Kidney epithelial cell (primary cell): ENCODE data around the gene ENGASE. TPM values are rescaled to one million over a fixed set of nuclear protein-coding genes. Genes with fewer than 3 reads are reported as not detected.
A peak's percentile ranks its signal among the peaks of the same experiment; 100 is the strongest.

Source experiments
- DNase-seq: peaks from one replicate; pipeline ENCODE4 v3.0.0-alpha.2; 2010; ENCODE audit warnings: low read depth
- H3K27me3 ChIP-seq: 2 replicates; pipeline ENCODE4 v1.6.0; 2011; ENCODE audit warnings: low read length; ENCODE audit not compliant: control insufficient read depth, insufficient read depth
- H3K36me3 ChIP-seq: 2 replicates; pipeline ENCODE4 v1.5.1; 2011; ENCODE audit warnings: low read length; ENCODE audit not compliant: control insufficient read depth, insufficient read depth
- H3K4me3 ChIP-seq: 2 replicates; pipeline ENCODE4 v1.5.1; 2011; ENCODE audit warnings: low read depth, mild to moderate bottlenecking, control low read depth, low read length
- total RNA-seq: library from RNA; depleted of rRNA; stranded (reverse); fragments of >200 nt; gene quantifications from 2 replicates; pipeline ENCODE4 v1.2.3, GENCODE V29; 2015
- TF ChIP-seq, protein P1 (sequence below): IDR thresholded peaks from 2 replicates; pipeline ENCODE4 v1.5.1; 2011; ENCODE audit warnings: mild to moderate bottlenecking, moderate library complexity, low read length, control low read depth, inconsistent platforms; ENCODE audit not compliant: insufficient read depth, poor library complexity, severe bottlenecking

ENGASE gene
- total RNA-seq, 1 donor from 2014 or later: 9.0 TPM

DNA sequence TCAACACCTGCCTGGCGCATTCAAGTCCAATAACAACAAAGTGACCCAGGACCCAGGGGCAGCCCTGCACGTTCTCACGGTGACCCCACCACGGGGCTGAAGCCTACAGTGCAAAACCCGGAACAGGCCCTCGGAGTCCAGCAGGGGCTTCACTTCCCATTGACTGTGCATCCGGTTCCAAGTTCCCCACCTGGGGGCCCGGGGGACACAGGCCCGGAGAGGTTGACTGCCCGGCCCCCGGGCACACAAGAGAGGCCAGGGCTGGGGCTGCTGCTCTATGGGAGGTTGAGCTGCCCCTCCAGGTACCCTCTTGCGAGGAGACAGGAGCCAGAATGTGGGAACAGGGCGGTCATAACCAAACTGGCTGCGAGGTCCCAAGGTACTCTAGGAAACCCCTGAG lies 31.3 kb downstream of the ENGASE start:
- Histone ChIP-seq H3K36me3 (no peaks in the 10 kb centered on the region), H3K4me3 (no peak overlapping the region), H3K27me3 (peaks cover 50% of the 10 kb centered on the region)
- no peak for DNase-seq
- TF ChIP-seq, protein P1, sequence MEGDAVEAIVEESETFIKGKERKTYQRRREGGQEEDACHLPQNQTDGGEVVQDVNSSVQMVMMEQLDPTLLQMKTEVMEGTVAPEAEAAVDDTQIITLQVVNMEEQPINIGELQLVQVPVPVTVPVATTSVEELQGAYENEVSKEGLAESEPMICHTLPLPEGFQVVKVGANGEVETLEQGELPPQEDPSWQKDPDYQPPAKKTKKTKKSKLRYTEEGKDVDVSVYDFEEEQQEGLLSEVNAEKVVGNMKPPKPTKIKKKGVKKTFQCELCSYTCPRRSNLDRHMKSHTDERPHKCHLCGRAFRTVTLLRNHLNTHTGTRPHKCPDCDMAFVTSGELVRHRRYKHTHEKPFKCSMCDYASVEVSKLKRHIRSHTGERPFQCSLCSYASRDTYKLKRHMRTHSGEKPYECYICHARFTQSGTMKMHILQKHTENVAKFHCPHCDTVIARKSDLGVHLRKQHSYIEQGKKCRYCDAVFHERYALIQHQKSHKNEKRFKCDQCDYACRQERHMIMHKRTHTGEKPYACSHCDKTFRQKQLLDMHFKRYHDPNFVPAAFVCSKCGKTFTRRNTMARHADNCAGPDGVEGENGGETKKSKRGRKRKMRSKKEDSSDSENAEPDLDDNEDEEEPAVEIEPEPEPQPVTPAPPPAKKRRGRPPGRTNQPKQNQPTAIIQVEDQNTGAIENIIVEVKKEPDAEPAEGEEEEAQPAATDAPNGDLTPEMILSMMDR: no peak

DNA sequence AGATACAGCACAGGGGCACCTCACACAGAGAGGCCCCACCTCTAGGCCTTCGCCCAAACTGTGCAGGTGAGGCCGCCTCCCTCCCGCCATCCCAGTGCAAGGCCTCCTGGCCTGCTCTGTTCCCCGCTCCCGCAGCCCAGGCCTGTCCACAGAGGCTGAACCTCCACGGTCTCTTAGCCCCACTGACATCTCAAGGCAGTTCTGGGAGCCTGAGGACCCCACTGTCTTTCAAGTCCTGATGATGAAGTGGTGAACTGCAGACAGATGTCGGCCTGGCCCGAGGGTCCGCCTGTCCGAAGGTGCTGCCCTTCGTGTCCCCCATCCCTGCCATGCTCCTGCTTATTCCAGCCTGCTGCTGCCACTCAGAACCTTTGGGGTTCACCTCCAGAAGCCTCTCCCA lies 32.3 kb downstream of the ENGASE start:
- H3K36me3 ChIP-seq: no peaks in the 10 kb centered on the region
- TF ChIP-seq, protein P1: no peak
- H3K4me3 ChIP-seq: no peak overlapping the region
- no peak for DNase-seq
- H3K27me3 ChIP-seq: peaks cover 44% of the 10 kb centered on the region

DNA sequence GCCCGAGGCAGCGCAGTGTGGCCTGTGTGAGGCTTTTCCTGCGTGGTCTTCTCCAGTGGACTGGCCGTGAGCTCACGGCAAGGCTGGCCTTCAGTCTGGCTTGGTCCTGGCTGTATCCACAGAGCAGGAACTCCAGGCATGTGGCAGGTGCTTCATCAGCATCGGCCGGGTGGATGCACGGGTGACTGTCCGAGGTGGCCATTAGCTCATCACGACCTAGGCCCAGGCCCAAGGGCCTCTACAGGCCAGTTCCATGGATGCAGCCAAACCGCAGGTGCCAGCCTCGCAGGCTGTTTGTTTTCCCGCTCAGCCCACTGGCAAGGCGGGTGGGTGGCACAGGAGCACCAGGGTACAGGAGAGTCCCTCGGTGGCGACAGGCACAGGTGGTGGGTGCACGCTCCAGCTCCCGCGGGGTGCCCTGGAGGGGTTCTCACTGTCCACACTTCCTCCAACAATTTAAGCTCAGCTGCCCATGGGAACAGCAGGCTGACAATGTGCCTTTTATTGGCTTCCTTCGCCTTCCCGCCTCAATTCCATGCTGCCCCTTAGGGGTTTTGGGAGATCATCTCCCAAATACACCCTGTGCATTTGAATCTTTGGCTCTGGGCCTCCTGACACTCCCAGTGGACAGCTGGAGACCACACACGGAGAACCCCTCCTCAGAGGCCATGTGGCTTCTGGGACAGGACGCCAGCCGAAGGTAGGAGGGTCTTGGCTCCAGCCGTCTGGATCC lies 33.0 kb downstream of the ENGASE start:
- Histone ChIP-seq H3K36me3 (no peaks in the 10 kb centered on the region), H3K4me3 (no peak overlapping the region), H3K27me3 (peaks cover 38% of the 10 kb centered on the region)
- DNase-seq: no peak
- TF ChIP-seq, protein P1: no peak

DNA sequence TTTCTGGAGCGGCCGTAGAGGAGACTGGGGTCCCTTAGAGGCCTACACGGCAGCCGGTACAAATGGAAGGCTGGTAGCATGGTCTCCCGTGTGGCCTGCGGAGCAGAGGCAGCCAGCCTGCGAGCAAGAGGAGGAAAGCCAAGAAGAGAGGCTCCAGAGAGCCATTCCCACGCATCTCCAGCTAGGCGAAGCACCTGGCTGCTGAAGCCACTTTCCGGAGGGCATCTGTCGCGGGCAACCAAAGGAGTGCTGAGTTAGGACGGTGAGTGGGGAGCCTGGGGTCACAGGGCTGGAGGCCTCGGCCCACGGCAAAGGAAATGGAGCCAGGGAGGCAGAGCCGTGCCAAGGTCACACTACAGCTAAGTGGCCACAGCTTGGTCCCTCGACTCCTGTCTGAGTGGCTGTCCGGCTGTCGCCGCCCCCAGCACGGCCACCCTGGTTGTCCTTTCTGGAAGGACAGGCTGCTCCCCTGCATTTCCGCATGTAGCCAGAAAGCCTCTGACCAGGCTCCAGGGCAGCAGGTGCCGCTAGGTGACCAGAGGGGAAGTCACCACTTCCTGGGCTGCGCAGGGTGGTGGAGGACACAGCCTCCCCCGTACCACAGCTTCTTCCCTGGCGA lies 33.7 kb downstream of the ENGASE start:
- DNase-seq: no peak
- TF ChIP-seq, protein P1: no peak
- peaks cover 38% of the 10 kb centered on the region for H3K27me3 ChIP-seq
- H3K36me3 ChIP-seq: no peaks in the 10 kb centered on the region
- no peak overlapping the region for H3K4me3 ChIP-seq

DNA sequence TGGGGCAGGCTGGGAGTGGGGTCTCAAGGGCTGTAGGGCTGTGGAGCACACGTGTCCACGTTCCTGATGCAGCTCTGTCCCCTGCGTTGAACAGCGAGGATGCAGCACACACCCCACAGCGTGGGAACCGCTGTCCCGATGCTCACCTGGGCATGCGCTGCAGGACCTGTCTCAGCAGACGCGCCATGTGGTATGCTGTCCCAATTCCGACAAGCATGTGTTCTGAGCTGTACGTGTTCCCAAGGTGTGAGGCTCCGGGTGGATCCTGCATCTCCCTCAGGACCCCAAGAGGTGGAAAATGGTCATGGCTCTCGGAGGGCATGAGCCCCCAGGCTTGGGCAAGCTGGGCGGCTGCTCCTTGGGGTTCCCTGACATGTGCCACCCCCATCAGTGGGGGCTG lies 34.2 kb downstream of the ENGASE start:
- TF ChIP-seq, protein P1: no peak
- no peak for DNase-seq
- no peaks in the 10 kb centered on the region for H3K36me3 ChIP-seq
- H3K4me3 ChIP-seq: no peak overlapping the region
- peaks cover 40% of the 10 kb centered on the region for H3K27me3 ChIP-seq

DNA sequence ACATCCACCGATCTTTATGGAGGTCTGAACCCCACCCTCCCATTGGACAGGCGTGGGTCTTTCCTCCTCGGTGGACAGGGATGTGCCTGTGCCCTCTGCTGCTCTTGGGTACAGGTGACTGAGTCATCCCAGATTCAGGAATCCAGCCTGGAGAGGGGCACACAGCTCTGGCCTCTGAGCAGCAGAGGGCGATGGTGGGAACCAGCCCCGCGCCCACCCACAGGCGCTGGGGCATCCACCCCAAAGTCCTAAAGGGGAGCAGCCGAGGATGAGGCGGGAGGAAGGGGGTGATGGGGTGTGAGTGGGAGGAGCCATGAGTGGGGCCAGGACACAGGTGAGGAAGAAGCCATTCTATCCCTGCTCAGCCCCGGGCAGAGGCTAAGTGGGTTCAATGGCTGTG lies 35.0 kb downstream of the ENGASE start:
- TF ChIP-seq, protein P1: peak; percentile 23
- Histone ChIP-seq H3K27me3 (peaks cover 43% of the 10 kb centered on the region), H3K4me3 (no peak overlapping the region), H3K36me3 (no peaks in the 10 kb centered on the region)
- DNase-seq: no peak
